ENCODE data around the gene CAMK2G.

DNA sequence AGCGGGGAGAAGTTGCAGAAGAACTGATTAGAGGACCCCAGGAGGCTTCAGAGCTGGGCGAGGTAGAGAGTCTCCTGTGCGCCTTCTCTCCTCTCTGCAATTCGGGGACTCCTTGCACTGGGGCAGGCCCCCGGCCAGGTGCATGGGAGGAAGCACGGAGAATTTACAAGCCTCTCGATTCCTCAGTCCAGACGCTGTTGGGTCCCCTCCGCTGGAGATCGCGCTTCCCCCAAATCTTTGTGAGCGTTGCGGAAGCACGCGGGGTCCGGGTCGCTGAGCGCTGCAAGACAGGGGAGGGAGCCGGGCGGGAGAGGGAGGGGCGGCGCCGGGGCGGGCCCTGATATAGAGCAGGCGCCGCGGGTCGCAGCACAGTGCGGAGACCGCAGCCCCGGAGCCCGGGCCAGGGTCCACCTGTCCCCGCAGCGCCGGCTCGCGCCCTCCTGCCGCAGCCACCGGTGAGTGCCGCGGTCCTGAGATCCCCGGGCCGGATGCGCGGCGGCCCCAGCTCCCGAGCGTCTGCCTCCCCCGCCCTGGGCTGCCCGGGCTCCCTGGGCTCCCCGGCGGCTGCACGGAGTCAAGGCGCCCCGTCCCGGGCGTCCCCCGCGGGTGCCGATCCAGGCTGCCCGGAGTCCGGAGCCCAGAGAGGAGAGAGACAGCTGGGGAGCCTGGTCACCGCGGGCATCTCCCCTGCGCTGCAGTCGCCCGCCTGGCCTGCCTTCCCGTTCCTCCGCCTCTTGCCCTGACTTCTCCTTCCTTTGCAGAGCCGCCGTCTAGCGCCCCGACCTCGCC lies 36.6 kb upstream of the CAMK2G start, which contains the start of gene PLAU:
- TF ChIP-seq, protein P1, sequence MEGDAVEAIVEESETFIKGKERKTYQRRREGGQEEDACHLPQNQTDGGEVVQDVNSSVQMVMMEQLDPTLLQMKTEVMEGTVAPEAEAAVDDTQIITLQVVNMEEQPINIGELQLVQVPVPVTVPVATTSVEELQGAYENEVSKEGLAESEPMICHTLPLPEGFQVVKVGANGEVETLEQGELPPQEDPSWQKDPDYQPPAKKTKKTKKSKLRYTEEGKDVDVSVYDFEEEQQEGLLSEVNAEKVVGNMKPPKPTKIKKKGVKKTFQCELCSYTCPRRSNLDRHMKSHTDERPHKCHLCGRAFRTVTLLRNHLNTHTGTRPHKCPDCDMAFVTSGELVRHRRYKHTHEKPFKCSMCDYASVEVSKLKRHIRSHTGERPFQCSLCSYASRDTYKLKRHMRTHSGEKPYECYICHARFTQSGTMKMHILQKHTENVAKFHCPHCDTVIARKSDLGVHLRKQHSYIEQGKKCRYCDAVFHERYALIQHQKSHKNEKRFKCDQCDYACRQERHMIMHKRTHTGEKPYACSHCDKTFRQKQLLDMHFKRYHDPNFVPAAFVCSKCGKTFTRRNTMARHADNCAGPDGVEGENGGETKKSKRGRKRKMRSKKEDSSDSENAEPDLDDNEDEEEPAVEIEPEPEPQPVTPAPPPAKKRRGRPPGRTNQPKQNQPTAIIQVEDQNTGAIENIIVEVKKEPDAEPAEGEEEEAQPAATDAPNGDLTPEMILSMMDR (IDR thresholded peaks at IDR 0.05; ENCODE audit: insufficient read depth, low read length, poor library complexity, severe bottlenecking): no peak
- no peak for TF ChIP-seq EZH2phosphoT487 (conservative IDR thresholded peaks at IDR 0.05; ENCODE audit: low read length)

All from SU-DHL-6 (cell line).